ENCODE results near the gene EPS15.

- TF ChIP-seq EP300 (IDR thresholded peaks at IDR 0.05) (no peak), POLR2A (IDR thresholded peaks at IDR 0.05) (no peak)
Measured at GRCh38 chr1:51567653-51568052, 48.6 kb upstream of the EPS15 start.
